ENCODE results near the gene SULT1E1. TPM values are rescaled to one million over a fixed set of nuclear protein-coding genes. Genes with fewer than 3 reads are reported as not detected.

The SULT1E1 gene
- total and polyA plus RNA-seq, 9 donors, result 0.12 to 0.65 (median 0.21) TPM; not detected in 3

- Histone ChIP-seq H3K4me3 (no peak overlapping the region), H3K27me3 (no peaks in the 10 kb centered on the region), H3K27ac (no peak overlapping the region), H3K4me1 (ENCODE audit: insufficient read depth) (no peaks in the 10 kb centered on the region), H3K9me3 (no peaks in the 10 kb centered on the region), H3K36me3 (no peaks in the 10 kb centered on the region)
- 88 to 91% (median 89%) methylated on average over 3 of the region's 3 CpGs for WGBS, 3 donors
- TF ChIP-seq EP300 (IDR thresholded peaks at IDR 0.05) (no peak), POLR2A (IDR thresholded peaks at IDR 0.05) (no peak), CTCF (IDR thresholded peaks at IDR 0.05) (no peak)
- intact Hi-C loops (cut with DNase I), result no loop called here
- DNase-seq, result no peak
These were observed 34.8 kb upstream of the SULT1E1 start for GRCh38 chr4:69894721-69895120.

- no peak for DNase-seq
- intact Hi-C loops (cut with DNase I), result no loop called here
- Histone ChIP-seq H3K27ac (no peak overlapping the region), H3K27me3 (no peaks in the 10 kb centered on the region), H3K9me3 (no peaks in the 10 kb centered on the region), H3K4me3 (no peak overlapping the region), H3K36me3 (no peaks in the 10 kb centered on the region), H3K4me1 (ENCODE audit: insufficient read depth) (no peaks in the 10 kb centered on the region)
- WGBS, 3 donors, result 54 to 73% (median 58%) methylated on average over 5 of the region's 5 CpGs
- TF ChIP-seq EP300 (IDR thresholded peaks at IDR 0.05), result no peak
- no peak for TF ChIP-seq POLR2A (IDR thresholded peaks at IDR 0.05)
- no peak for TF ChIP-seq CTCF (IDR thresholded peaks at IDR 0.05)
These were observed 34.2 kb upstream of the SULT1E1 start for GRCh38 chr4:69894186-69894585.

- no peak overlapping the region for H3K4me3 ChIP-seq
- H3K27me3 ChIP-seq, result no peaks in the 10 kb centered on the region
- no peaks in the 10 kb centered on the region for H3K36me3 ChIP-seq
- H3K9me3 ChIP-seq, result no peaks in the 10 kb centered on the region
- DNase-seq, result no peak
- no peak overlapping the region for H3K27ac ChIP-seq
- H3K4me1 ChIP-seq (ENCODE audit: insufficient read depth), result no peaks in the 10 kb centered on the region
- no peak for TF ChIP-seq CTCF (IDR thresholded peaks at IDR 0.05)
- TF ChIP-seq POLR2A (IDR thresholded peaks at IDR 0.05), result no peak
- TF ChIP-seq EP300 (IDR thresholded peaks at IDR 0.05), result no peak
- intact Hi-C loops (cut with DNase I), result no loop called here
These were observed 28.4 kb upstream of the SULT1E1 start for GRCh38 chr4:69888336-69888735.

GRCh38 chr4:69882150-69882549 is 22.2 kb upstream of the SULT1E1 start:
- TF ChIP-seq EP300 (IDR thresholded peaks at IDR 0.05) (no peak), CTCF (IDR thresholded peaks at IDR 0.05) (no peak), POLR2A (IDR thresholded peaks at IDR 0.05) (no peak)
- DNase-seq, result no peak
- H3K4me1 ChIP-seq (ENCODE audit: insufficient read depth), result no peaks in the 10 kb centered on the region
- no peak overlapping the region for H3K27ac ChIP-seq
- no peaks in the 10 kb centered on the region for H3K36me3 ChIP-seq
- no peaks in the 10 kb centered on the region for H3K9me3 ChIP-seq
- no peaks in the 10 kb centered on the region for H3K27me3 ChIP-seq
- no peak overlapping the region for H3K4me3 ChIP-seq
- intact Hi-C loops (cut with DNase I), result no loop called here

Data from ovary (tissue), 9 donors.